Measurements from ENCODE around the gene MAML2. TPM values are rescaled to one million over a fixed set of nuclear protein-coding genes. Genes with fewer than 3 reads are reported as not detected.
"Not testable (repeated sequence)": the region's sequence is repeated elsewhere in the genome, so short reads cannot be mapped to it uniquely, and the experiment has no call there.

The MAML2 gene
- total RNA-seq, 1 donor from 2014 or later, result 4.8 TPM

GRCh38 chr11:96185220-96185768 is 157.7 kb downstream of the MAML2 start:
- DNase-seq, result no peak

- not testable (repeated sequence) for DNase-seq
Observed at GRCh38 chr11:96180937-96181336, 162.1 kb downstream of the MAML2 start.

GRCh38 chr11:96180341-96180740 is 162.7 kb downstream of the MAML2 start:
- DNase-seq, result no peak

- DNase-seq, result no peak
Observed at GRCh38 chr11:96179905-96180304, 163.1 kb downstream of the MAML2 start.

- DNase-seq, result no peak
Observed at GRCh38 chr11:96178887-96179279, 164.1 kb downstream of the MAML2 start.

- no peak for DNase-seq
Observed at GRCh38 chr11:96178049-96178886, 164.7 kb downstream of the MAML2 start.

- no peak for DNase-seq
Observed at GRCh38 chr11:96177146-96177545, 165.8 kb downstream of the MAML2 start.

GRCh38 chr11:96173906-96174305 is 169.1 kb downstream of the MAML2 start:
- no peak for DNase-seq

GRCh38 chr11:96173422-96173821 is 169.6 kb downstream of the MAML2 start:
- DNase-seq, result no peak

GRCh38 chr11:96172604-96173003 is 170.4 kb downstream of the MAML2 start:
- no peak for DNase-seq

GRCh38 chr11:96169250-96169649 is 173.7 kb downstream of the MAML2 start:
- DNase-seq, result no peak

GRCh38 chr11:96168623-96169022 is 174.4 kb downstream of the MAML2 start:
- DNase-seq, result no peak

GRCh38 chr11:96167787-96168186 is 175.2 kb downstream of the MAML2 start:
- DNase-seq, result no peak

GRCh38 chr11:96167203-96167758 is 175.7 kb downstream of the MAML2 start:
- no peak for DNase-seq

- DNase-seq, result no peak
Observed at GRCh38 chr11:96162816-96163499, 180.0 kb downstream of the MAML2 start.

GRCh38 chr11:96161307-96162089 is 181.5 kb downstream of the MAML2 start:
- no peak for DNase-seq

GRCh38 chr11:96160732-96161306 is 182.2 kb downstream of the MAML2 start:
- no peak for DNase-seq

- no peak for DNase-seq
Observed at GRCh38 chr11:96159968-96160367, 183.0 kb downstream of the MAML2 start.

GRCh38 chr11:96158126-96158525 is 184.9 kb downstream of the MAML2 start:
- no peak for DNase-seq

GRCh38 chr11:96157517-96157873 is 185.5 kb downstream of the MAML2 start:
- DNase-seq, result no peak

- no peak for DNase-seq
Observed at GRCh38 chr11:96156379-96156722, 186.6 kb downstream of the MAML2 start.

All from occipital lobe (tissue), 2 donors.